Colonic mucosa (tissue), 4 donors: ENCODE measurements around the gene DLG2. TPM values are rescaled to one million over a fixed set of nuclear protein-coding genes. Genes with fewer than 3 reads are reported as not detected.

Experiments
- DNase-seq: peaks from one replicate; pipeline ENCODE4 v3.0.0-alpha.2; 2020
- H3K27ac ChIP-seq: fragments of 200-600 bp; one replicate; pipeline ENCODE4 v1.8.0; 2021
- H3K27me3 ChIP-seq: fragments of 200-600 bp; one replicate; pipeline ENCODE4 v1.8.0; 2021
- H3K36me3 ChIP-seq: fragments of 200-600 bp; one replicate; pipeline ENCODE4 v1.8.0; 2021
- H3K4me1 ChIP-seq: fragments of 200-600 bp; one replicate; pipeline ENCODE4 v1.8.0; 2021; ENCODE audit warnings: mild to moderate bottlenecking
- H3K4me3 ChIP-seq: fragments of 200-600 bp; one replicate; pipeline ENCODE4 v1.8.0; 2021
- H3K9ac ChIP-seq, 2 donors: one replicate each; pipeline ENCODE4 v1.7.0; 2013; ENCODE audit warnings: control low read depth in 2 of 2, low read depth in 2 of 2, low read length in 2 of 2
- H3K9me3 ChIP-seq: fragments of 200-600 bp; one replicate; pipeline ENCODE4 v1.8.0; 2021
- intact Hi-C: fragments of 100-400 bp; cut with DNase I; formaldehyde crosslinking; loops from one replicate; pipeline ENCODE4 v1.14.1; 2022
- total RNA-seq, 2 donors: library from RNA; stranded (reverse); fragmentation: NEBNext Ultra II Directional in 1 of 2; extraction: Animal tissue kit (Norgen Biotek cat#: 25700) in 1 of 2; gene quantifications; one replicate each; pipeline ENCODE4 v1.2.1, GENCODE V29; 2021
- TF ChIP-seq, protein P1 (sequence below): fragments of 200-600 bp; IDR thresholded peaks from one replicate; pipeline ENCODE4 v1.8.0; 2022; ENCODE audit warnings: antibody characterized with exemption, mild to moderate bottlenecking
- donor health status: healthy.
- donor health status: DM: no; HTN: no; CAD: no.
- donor health status: DM: no; HTN: no; CAD: no.

Gene DLG2
- total RNA-seq, 2 donors from 2014 or later, result 1.4 to 3.3 TPM

DNA sequence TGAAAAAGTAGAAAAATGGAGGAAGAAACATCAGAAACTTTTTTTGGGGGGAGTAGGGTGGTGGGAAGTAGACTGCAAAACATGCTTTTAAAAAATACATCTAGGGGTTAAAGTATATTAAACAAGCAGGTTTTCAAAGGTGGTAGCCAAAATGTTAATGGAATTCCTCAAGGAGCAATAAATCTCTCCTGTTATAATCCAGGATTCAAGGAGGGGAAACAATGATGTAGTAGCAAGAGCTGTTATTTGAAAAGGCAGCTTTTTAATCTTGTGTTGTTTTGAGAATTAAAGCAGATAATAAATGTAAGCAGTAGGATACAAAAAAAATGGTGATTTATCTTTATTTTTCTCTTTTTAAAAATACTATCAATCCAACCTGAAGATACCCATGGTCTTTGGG is 1604.4 kb downstream of the DLG2 start:
- DNase-seq, result no peak
- intact Hi-C loops, result no loop called here
- TF ChIP-seq, protein P1, sequence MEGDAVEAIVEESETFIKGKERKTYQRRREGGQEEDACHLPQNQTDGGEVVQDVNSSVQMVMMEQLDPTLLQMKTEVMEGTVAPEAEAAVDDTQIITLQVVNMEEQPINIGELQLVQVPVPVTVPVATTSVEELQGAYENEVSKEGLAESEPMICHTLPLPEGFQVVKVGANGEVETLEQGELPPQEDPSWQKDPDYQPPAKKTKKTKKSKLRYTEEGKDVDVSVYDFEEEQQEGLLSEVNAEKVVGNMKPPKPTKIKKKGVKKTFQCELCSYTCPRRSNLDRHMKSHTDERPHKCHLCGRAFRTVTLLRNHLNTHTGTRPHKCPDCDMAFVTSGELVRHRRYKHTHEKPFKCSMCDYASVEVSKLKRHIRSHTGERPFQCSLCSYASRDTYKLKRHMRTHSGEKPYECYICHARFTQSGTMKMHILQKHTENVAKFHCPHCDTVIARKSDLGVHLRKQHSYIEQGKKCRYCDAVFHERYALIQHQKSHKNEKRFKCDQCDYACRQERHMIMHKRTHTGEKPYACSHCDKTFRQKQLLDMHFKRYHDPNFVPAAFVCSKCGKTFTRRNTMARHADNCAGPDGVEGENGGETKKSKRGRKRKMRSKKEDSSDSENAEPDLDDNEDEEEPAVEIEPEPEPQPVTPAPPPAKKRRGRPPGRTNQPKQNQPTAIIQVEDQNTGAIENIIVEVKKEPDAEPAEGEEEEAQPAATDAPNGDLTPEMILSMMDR, result no peak
- no peaks in the 10 kb centered on the region for H3K9me3 ChIP-seq
- no peak overlapping the region for H3K4me3 ChIP-seq
- H3K27me3 ChIP-seq, result no peaks in the 10 kb centered on the region
- H3K36me3 ChIP-seq, result no peaks in the 10 kb centered on the region
- no peak overlapping the region for H3K27ac ChIP-seq
- H3K4me1 ChIP-seq, result no peaks in the 10 kb centered on the region
- H3K9ac ChIP-seq, result no peak overlapping the region

DNA sequence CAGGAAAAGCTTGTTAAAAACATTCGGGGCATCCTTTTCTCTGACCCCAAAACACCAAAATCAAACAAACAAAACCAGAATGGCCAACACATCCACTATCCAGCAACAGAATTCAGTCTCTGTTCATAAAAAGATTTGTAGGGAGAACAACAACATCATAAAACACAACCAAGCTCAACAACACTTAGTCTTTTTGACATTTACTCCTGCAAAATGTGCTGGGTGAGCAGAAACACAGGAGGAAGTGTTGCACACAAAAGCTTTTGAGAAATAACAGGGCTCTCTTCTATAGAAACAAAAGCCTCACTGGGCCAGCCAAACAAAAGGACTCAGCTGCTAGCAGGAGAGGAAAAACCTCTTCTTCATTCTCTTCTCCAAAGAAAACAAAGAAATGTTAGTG is 1604.9 kb downstream of the DLG2 start:
- Histone ChIP-seq H3K9me3 (no peaks in the 10 kb centered on the region), H3K4me3 (no peak overlapping the region), H3K27ac (no peak overlapping the region), H3K9ac (no peak overlapping the region), H3K4me1 (no peaks in the 10 kb centered on the region), H3K36me3 (no peaks in the 10 kb centered on the region), H3K27me3 (no peaks in the 10 kb centered on the region)
- intact Hi-C loops, result no loop called here
- TF ChIP-seq, protein P1, result no peak
- DNase-seq, result no peak

DNA sequence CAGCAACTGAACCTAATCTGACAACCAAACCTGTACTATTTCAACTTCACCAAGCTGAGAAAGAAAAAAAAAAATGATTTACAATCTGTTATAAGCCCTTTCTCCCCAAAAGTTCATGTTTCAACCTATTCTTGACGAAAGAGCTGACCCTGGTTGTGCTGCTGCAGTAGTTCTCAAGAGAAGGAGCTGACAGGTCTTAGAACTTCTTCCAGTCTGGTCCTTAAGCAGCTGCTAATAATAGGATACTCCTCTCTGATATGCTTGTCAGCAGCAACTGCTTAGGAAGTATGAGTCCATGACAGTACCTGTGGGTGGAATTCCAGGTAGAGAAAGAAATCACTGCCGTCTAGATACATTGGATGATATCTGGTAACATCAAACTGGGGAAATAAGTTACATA is 1605.9 kb downstream of the DLG2 start:
- Histone ChIP-seq H3K27me3 (no peaks in the 10 kb centered on the region), H3K36me3 (no peaks in the 10 kb centered on the region), H3K9me3 (no peaks in the 10 kb centered on the region), H3K4me3 (no peak overlapping the region), H3K27ac (no peak overlapping the region), H3K4me1 (no peaks in the 10 kb centered on the region), H3K9ac (no peak overlapping the region)
- DNase-seq, result no peak
- TF ChIP-seq, protein P1, result no peak
- intact Hi-C loops, result no loop called here

DNA sequence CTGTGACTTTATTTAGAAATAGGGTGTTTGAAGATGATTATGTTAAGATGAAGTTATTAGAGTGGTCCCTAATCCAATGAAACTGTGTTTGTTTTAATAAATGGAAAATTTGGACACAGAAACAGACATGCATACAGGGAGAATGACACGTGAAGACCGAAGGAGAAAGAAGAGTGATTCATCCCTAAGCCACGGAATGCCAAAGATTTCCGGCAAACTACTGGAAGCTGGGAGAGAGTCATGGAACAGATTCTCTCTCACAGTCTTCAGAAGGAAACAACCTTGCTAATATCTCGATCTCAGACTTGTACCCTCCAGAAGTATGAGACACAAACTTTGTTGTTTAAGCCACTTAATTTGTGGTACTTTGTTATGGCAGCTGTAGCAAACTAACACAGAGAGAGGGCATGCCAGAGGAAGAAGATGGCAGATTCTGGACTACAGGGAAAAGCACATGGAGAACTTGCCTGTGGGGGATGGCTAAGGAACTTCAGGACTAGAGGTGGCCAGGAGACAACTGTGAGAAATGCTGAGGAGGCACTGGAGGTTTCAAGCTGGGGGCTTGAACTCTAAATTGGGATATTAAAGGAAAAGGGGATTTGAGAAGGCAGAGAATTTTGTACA is 1607.5 kb downstream of the DLG2 start:
- Histone ChIP-seq H3K4me1 (no peaks in the 10 kb centered on the region), H3K27me3 (no peaks in the 10 kb centered on the region), H3K27ac (no peak overlapping the region), H3K9me3 (no peaks in the 10 kb centered on the region), H3K4me3 (no peak overlapping the region), H3K9ac (no peak overlapping the region), H3K36me3 (no peaks in the 10 kb centered on the region)
- no peak for DNase-seq
- intact Hi-C loops, result no loop called here
- TF ChIP-seq, protein P1, result no peak

DNA sequence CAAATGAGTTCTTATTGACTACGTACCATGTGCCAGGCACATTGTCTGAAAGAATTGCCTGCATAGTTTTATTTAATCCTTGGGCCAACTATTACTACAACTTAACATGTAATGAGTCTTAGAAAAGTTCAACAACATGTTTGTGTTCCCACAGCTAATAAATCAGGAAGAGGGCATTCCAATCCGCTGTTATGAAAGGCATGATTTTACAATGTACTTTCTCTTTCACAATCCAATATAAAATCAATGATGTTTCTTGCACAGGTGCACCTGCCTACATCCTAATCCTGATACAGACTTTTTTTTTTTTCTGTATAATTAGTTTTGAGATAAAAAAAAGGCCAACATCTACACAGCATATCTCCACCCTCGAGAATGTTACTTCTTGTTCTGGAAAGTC is 1612.6 kb downstream of the DLG2 start:
- Histone ChIP-seq H3K9ac (no peak overlapping the region), H3K27me3 (no peaks in the 10 kb centered on the region), H3K4me3 (no peak overlapping the region), H3K9me3 (no peaks in the 10 kb centered on the region), H3K27ac (no peak overlapping the region), H3K4me1 (no peaks in the 10 kb centered on the region), H3K36me3 (no peaks in the 10 kb centered on the region)
- intact Hi-C loops, result no loop called here
- no peak for DNase-seq
- TF ChIP-seq, protein P1, result no peak
